Activated T-cell treated with anti-CD3 and anti-CD28 coated beads, Interleukin-2, amount 50 U/mL, for 4 hours (primary cell): ENCODE results near the gene MDFIC. TPM values are rescaled to one million over a fixed set of nuclear protein-coding genes. Genes with fewer than 3 reads are reported as not detected.

Source experiments
- ATAC-seq, 2 donors: fragments of 200-7000 bp; cut with Tn5 transposase; one replicate each; pipeline ENCODE4 v1.10.0; 2021
- DNase-seq: peaks from one replicate; pipeline ENCODE4 v3.0.0-alpha.2; 2020
- H3K27me3 Mint-ChIP-seq: one replicate; pipeline ENCODE4 v1.8.0; 2021; ENCODE audit warnings: low read depth, mixed read lengths
- H3K36me3 Mint-ChIP-seq: one replicate; pipeline ENCODE4 v1.8.0; 2022; ENCODE audit warnings: mixed read lengths; ENCODE audit not compliant: insufficient read depth
- H3K4me1 Mint-ChIP-seq: one replicate; pipeline ENCODE4 v1.8.0; 2021; ENCODE audit warnings: low read depth, mixed read lengths
- H3K4me3 Mint-ChIP-seq: one replicate; pipeline ENCODE4 v1.8.0; 2021; ENCODE audit warnings: mild to moderate bottlenecking, moderate library complexity, mixed read lengths
- H3K9me3 Mint-ChIP-seq: one replicate; pipeline ENCODE4 v1.8.0; 2021; ENCODE audit warnings: mixed read lengths
- total RNA-seq, 3 donors: library from RNA; stranded (reverse); gene quantifications; one replicate each; pipeline ENCODE4 v1.2.1, GENCODE V29; 2021

Gene MDFIC
- total RNA-seq, 3 donors from 2014 or later = 84.4 to 119 (median 98.9) TPM

DNA sequence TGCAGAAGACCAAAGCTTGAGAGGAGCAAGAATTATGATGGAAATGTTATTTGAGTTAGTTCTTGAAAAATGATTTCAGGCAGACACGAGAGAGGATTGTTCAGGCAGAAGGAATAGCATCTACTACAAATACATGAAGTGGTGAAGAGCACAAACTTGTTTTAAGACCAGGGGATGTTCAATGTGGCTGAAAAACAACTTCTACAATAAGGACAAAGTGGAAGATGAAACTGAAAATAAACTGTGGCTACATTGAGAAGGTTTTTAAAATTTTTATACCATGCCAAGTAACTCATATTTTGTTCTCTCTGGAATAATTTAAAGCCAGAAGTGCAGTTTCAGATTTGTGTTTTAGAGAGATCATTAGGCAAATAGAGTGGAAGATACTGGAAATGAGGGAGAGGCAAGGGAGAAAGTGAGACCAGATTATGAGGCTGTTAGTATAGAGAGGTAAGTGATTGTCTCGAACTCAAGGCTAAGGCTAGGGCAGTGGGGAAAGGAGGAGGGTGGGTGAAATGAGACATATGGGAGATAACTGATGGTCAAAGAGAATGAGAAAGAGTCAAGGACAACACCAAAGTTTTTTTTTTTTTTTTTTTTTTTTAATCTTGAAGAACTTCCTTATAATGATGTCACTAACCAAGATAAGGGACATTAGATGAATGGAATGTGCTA is 115.4 kb downstream of the MDFIC start:
- Mint-ChIP-seq H3K4me1 (peaks cover 6% of the 10 kb centered on the region), H3K4me3 (no peak overlapping the region), H3K27me3 (no peaks in the 10 kb centered on the region), H3K36me3 (no peaks in the 10 kb centered on the region), H3K9me3 (no peaks in the 10 kb centered on the region)
- ATAC-seq (no peak), DNase-seq (no peak)

DNA sequence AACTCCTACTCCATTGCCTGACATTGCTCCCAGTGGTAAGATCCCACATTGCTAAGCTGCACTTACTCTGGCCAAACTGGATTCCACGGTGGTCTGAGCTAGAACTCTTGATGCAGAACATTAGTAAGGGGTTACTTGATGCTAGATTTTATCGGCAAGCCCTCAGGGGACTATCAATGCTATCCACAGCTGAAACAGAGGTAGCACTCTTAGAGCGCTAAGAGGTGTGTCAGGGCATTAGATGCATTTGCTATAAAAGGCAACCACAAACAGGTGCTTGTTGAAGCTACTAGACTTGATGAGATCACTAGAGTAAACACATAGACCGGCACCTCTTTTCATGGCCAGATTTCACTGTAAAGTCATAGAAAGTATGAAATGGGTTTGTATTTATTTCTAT is 116.3 kb downstream of the MDFIC start:
- Mint-ChIP-seq H3K4me1 (peaks cover 6% of the 10 kb centered on the region), H3K4me3 (no peak overlapping the region), H3K36me3 (no peaks in the 10 kb centered on the region), H3K9me3 (no peaks in the 10 kb centered on the region), H3K27me3 (no peaks in the 10 kb centered on the region)
- no peak for ATAC-seq
- DNase-seq = no peak

- no peak for ATAC-seq
- Mint-ChIP-seq H3K9me3 (no peaks in the 10 kb centered on the region), H3K36me3 (no peaks in the 10 kb centered on the region), H3K4me3 (no peak overlapping the region), H3K4me1 (peaks cover 6% of the 10 kb centered on the region), H3K27me3 (no peaks in the 10 kb centered on the region)
- DNase-seq = no peak
Observed at GRCh38 chr7:115040057-115040456, 118.2 kb downstream of the MDFIC start.

GRCh38 chr7:115040495-115040894 is 118.6 kb downstream of the MDFIC start:
- ATAC-seq (no peak), DNase-seq (no peak)
- no peak overlapping the region for H3K4me3 Mint-ChIP-seq
- peaks cover 6% of the 10 kb centered on the region for H3K4me1 Mint-ChIP-seq
- H3K27me3 Mint-ChIP-seq = no peaks in the 10 kb centered on the region
- no peaks in the 10 kb centered on the region for H3K36me3 Mint-ChIP-seq
- H3K9me3 Mint-ChIP-seq = no peaks in the 10 kb centered on the region

DNA sequence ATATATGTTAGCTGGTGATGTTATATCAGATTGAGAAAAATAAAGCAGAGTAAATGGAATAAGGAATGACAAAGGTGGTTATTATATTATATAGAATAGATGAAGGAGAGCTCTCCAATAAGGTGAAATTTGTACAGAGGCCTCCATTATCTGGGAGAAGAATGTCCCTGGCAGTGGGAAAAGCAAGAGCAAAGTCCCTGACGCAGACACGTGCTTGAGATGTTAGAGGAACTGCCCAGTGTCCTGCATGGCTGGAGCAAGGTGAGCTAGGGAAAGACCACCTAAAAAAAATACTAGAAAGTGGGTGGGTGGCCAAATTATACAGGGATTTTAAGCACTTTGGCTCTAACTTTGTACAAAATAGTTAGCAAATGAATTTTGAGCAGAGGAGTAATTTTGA is 120.7 kb downstream of the MDFIC start:
- Mint-ChIP-seq H3K27me3 (no peaks in the 10 kb centered on the region), H3K9me3 (no peaks in the 10 kb centered on the region), H3K4me3 (no peak overlapping the region), H3K4me1 (no peaks in the 10 kb centered on the region), H3K36me3 (no peaks in the 10 kb centered on the region)
- ATAC-seq (no peak), DNase-seq (no peak)

GRCh38 chr7:115043605-115044004 is 121.7 kb downstream of the MDFIC start:
- ATAC-seq = no peak
- H3K27me3 Mint-ChIP-seq = no peaks in the 10 kb centered on the region
- H3K4me3 Mint-ChIP-seq = no peak overlapping the region
- DNase-seq = no peak
- H3K36me3 Mint-ChIP-seq = no peaks in the 10 kb centered on the region
- H3K9me3 Mint-ChIP-seq = no peaks in the 10 kb centered on the region
- H3K4me1 Mint-ChIP-seq = no peaks in the 10 kb centered on the region

DNA sequence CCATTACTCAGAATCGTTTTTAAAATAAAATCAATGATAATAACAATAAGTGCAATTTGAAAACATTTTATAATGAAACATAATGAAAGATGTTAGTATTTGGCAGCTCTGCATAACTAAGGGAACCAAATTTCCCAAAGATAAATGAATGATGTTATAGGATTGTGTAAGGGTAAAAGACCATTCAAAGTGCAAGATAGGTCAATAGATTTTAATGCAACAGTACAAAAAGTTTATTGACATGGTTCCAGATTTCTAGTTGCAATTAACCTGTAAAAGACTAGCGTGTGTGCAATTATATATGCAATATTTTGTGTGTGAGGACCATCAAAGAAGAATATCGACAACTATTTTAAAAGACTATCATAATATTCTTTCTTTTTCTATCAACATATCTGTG is 122.3 kb downstream of the MDFIC start:
- no peaks in the 10 kb centered on the region for H3K27me3 Mint-ChIP-seq
- no peak overlapping the region for H3K4me3 Mint-ChIP-seq
- H3K4me1 Mint-ChIP-seq = no peaks in the 10 kb centered on the region
- no peaks in the 10 kb centered on the region for H3K36me3 Mint-ChIP-seq
- no peak for DNase-seq
- ATAC-seq = no peak
- H3K9me3 Mint-ChIP-seq = no peaks in the 10 kb centered on the region

DNA sequence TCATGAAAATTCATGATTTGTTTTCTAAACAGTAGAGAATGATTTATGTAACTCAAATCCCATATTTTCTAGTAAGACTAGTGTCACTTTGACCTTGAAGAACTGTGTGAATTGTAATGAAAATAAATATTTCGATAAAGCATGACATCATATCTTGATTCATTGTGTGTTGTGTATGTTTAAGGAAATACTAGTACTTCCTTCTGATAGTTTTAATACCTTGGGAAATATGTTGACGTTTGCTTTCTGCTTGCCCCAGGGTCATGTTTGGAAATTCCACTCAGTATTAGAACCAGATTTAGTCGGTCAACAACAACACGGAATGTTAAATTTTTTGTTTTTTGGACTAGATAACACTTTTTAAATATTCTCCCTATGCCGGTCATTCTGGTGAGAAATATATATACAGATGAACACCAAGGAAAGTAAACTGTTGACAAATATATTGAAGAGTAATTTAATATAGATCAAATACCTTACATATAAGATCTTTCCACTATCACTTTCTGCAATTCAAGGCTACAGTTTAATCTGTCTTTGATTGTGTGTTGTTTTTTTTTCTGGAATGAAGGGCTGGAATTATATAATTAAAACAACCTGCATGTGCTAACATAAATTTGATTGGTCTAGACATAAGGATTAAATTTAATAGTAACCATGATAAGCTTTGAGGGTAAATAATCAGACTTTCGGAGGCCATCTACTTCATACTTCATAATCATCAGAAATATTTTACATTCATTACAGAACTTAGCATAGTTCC is 126.2 kb downstream of the MDFIC start:
- ATAC-seq (no peak), DNase-seq (no peak)
- Mint-ChIP-seq H3K9me3 (no peaks in the 10 kb centered on the region), H3K36me3 (no peaks in the 10 kb centered on the region), H3K4me1 (no peaks in the 10 kb centered on the region), H3K4me3 (no peak overlapping the region), H3K27me3 (no peaks in the 10 kb centered on the region)

- no peak for DNase-seq
Observed at GRCh38 chr7:115052706-115053105, 130.8 kb downstream of the MDFIC start.

DNA sequence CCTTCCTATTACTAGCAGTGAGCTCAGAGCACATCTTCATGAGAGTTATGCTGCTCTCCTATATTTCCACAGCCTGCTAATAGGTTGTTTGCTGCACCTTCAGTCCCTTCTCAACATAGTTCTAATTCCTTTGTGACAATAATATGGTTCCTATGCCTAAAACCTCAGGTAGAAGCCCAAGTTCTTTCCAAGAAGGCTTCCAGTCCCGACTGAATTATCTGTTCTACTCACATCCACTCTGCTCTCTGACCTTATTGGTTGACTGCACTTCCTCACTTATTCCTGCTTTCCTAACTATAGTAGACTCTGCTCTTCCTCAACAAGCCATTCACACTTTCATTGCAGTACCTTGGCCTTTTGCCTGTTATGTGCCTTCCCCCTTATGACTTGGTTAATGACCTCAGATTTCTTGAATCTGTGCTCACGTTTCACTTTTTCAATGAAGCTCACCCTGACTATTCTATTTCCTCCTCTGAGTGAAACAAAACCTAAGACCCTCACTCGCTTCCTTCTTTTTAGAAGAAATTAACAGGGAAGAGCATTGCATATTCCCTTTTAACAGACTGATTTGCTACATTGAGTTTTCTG is 132.7 kb downstream of the MDFIC start:
- ATAC-seq = no peak
- Mint-ChIP-seq H3K9me3 (no peaks in the 10 kb centered on the region), H3K4me1 (no peaks in the 10 kb centered on the region), H3K4me3 (no peak overlapping the region), H3K27me3 (no peaks in the 10 kb centered on the region), H3K36me3 (no peaks in the 10 kb centered on the region)
- no peak for DNase-seq

More at GRCh38 chr7:115052706-115053105, 130.8 kb downstream of the MDFIC start:
- H3K36me3 Mint-ChIP-seq = no peaks in the 10 kb centered on the region
- ATAC-seq = no peak
- H3K9me3 Mint-ChIP-seq = no peaks in the 10 kb centered on the region
- no peak overlapping the region for H3K4me3 Mint-ChIP-seq
- no peaks in the 10 kb centered on the region for H3K4me1 Mint-ChIP-seq
- H3K27me3 Mint-ChIP-seq = no peaks in the 10 kb centered on the region

DNA sequence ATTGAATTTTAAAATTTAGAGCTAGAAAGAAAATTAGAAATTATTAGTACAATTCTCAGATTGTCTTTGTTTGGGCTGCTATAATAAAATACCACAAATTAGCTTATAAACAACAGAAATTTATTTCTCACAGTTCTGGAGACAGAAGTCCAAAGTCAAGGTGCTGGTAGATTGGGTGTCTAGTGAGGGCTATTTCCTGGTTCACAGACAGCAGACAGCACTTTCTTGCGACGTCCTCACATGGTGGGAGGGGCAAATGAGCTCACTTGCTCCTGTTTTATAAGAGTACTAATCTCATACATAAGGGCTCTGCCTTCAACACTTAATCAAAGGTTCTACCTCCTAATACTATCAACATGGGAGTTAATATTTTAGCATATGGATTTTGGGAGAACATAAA is 134.1 kb downstream of the MDFIC start:
- Mint-ChIP-seq H3K4me1 (no peaks in the 10 kb centered on the region), H3K9me3 (no peaks in the 10 kb centered on the region), H3K4me3 (no peak overlapping the region), H3K27me3 (no peaks in the 10 kb centered on the region), H3K36me3 (no peaks in the 10 kb centered on the region)
- DNase-seq (no peak), ATAC-seq (no peak)

DNA sequence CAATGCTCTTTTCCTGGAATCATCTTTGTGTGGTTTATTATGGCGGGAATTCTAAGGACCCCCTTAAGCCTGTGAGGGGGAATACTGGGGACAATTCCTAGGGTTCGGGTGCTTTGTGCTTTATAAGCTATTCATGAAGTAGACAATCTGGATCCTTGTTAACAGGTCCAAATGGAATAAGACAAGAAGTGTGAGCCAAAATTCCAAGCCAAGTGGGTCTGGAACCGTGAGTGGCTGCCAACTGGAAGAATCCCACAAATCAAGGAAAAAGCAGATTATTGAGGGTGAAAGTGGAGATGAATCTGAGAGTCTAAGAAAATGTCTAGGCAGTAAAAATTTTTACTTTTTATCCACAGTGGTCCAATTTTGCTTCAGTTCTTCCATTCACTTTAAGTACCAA is 136.8 kb downstream of the MDFIC start:
- H3K36me3 Mint-ChIP-seq = no peaks in the 10 kb centered on the region
- DNase-seq (no peak), ATAC-seq (no peak)
- H3K9me3 Mint-ChIP-seq = no peaks in the 10 kb centered on the region
- no peaks in the 10 kb centered on the region for H3K27me3 Mint-ChIP-seq
- no peak overlapping the region for H3K4me3 Mint-ChIP-seq
- H3K4me1 Mint-ChIP-seq = no peaks in the 10 kb centered on the region

- no peak for DNase-seq
- Mint-ChIP-seq H3K4me1 (no peaks in the 10 kb centered on the region), H3K27me3 (no peaks in the 10 kb centered on the region), H3K4me3 (no peak overlapping the region), H3K36me3 (no peaks in the 10 kb centered on the region), H3K9me3 (no peaks in the 10 kb centered on the region)
- no peak for ATAC-seq
Observed at GRCh38 chr7:115059321-115059720, 137.4 kb downstream of the MDFIC start.

- Mint-ChIP-seq H3K27me3 (no peaks in the 10 kb centered on the region), H3K36me3 (no peaks in the 10 kb centered on the region), H3K9me3 (no peaks in the 10 kb centered on the region), H3K4me1 (no peaks in the 10 kb centered on the region), H3K4me3 (no peak overlapping the region)
- no peak for DNase-seq
- ATAC-seq = no peak
Observed at GRCh38 chr7:115060095-115060870, 138.4 kb downstream of the MDFIC start.
